GM18951 (cell line): Measurements from ENCODE around the gene STEAP2.

ENCODE experiments used
- POLR2A ChIP-seq: IDR thresholded peaks from 4 replicates; pipeline ENCODE4 v1.6.1; 2011; ENCODE audit warnings: mild to moderate bottlenecking; ENCODE audit not compliant: insufficient read length, insufficient read depth; ENCODE audit errors: extremely low read depth
- in situ Hi-C: fragments of 300-500 bp; cut with MboI; formaldehyde crosslinking; loops from one replicate; pipeline ENCODE4 v1.12.0; 2022; ENCODE audit warnings: low sequenced_read_pairs, mixed read lengths, inconsistent platforms; ENCODE audit not compliant: unreplicated experiment

The STEAP2 gene

DNA sequence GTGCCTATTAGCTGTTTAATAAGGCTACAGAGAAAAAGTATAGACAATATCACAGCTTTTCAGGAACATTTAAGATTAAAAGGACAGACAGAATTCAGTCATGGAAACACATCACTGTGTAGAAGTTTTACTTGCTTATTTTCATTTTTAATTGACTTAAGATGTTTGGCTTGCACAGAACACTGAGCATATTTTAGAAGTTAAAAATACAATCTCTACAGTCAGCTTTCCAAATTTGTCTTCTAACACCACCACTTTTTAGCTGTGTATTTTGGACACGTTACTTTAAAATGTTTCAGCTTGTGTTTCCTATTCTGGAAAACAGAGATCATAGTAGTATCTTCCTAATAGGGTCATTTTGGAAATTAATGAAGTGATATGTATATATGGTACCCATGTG is 45.2 kb downstream of the STEAP2 start:
- in situ Hi-C loops = loop anchor here (25.0 kb wide), 1 partner anchor 156 kb away; the partner anchor contains the start of gene CLDN12
- no peak for TF ChIP-seq POLR2A

- no peak for TF ChIP-seq POLR2A
- in situ Hi-C loops = loop anchor here (25.0 kb wide), 1 partner anchor 151 kb away; the partner anchor contains the start of gene CLDN12
Measured at GRCh38 chr7:90261441-90261840, 49.9 kb downstream of the STEAP2 start.

DNA sequence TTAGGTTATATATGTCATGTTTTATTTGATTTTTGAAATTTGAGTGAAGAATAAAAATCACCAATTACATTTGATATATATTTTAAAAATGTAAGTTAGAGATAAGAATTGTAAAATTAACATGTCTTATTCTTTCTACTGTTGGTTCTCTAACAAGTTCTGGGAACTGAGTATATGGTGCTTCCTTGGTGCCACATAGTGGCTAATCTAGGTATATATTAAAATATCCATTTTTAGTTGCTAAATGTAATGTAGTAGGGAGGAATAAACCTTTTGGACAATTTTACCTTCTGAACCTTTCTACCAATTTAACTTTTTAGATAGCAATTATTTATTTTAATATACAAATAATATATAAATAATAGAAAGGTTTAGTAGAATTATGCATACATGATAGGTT is 50.9 kb downstream of the STEAP2 start:
- in situ Hi-C loops = loop anchor here (25.0 kb wide), 1 partner anchor 150 kb away; the partner anchor contains the start of gene CLDN12
- no peak for TF ChIP-seq POLR2A

- TF ChIP-seq POLR2A = no peak
- in situ Hi-C loops = loop anchor here (25.0 kb wide), 1 partner anchor 145 kb away; the partner anchor contains the start of gene CLDN12
Measured at GRCh38 chr7:90266808-90267207, 55.3 kb downstream of the STEAP2 start.

- no peak for TF ChIP-seq POLR2A
- in situ Hi-C loops = loop anchor here (25.0 kb wide), 1 partner anchor 145 kb away; the partner anchor contains the start of gene CLDN12
Measured at GRCh38 chr7:90267263-90267858, 55.8 kb downstream of the STEAP2 start.

GRCh38 chr7:90269163-90269562 is 57.6 kb downstream of the STEAP2 start:
- in situ Hi-C loops = loop anchor here (25.0 kb wide), 1 partner anchor 143 kb away; the partner anchor contains the start of gene CLDN12
- no peak for TF ChIP-seq POLR2A

DNA sequence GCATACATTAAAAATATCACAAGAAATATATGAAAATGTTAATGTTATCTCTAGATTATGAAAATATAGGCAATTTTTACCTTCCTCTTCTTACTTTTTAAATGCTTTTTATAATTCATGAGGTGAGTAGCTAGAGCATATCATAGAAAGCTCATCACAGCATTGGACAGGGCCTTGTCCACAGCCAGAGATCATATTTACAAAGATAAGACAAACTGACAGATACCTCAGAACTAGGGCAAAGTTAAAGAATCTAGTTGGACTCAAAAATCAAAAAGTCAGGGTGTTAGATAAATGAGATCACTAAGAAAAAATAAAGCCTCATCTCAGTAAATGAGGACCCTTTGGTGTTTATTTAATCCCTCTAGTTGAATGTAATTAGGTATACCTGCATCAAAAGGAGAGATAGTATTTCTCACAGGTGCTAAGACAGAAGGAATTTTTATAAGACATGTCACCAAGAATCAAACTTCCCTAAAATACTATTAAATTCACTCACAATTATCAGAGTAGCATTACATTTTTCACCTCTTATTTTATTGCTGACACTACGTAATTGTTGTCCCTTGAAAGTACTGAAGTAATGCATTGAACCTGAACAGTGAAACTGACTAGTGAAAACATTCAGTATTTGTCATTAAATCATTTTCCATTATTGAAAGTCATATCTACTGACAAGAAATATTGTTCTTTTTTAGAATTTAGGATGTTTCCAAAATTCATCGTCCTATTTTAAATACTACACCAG is 59.1 kb downstream of the STEAP2 start:
- TF ChIP-seq POLR2A = no peak
- in situ Hi-C loops = loop anchor here (25.0 kb wide), 1 partner anchor 142 kb away; the partner anchor contains the start of gene CLDN12

GRCh38 chr7:90271753-90272152 is 60.2 kb downstream of the STEAP2 start:
- in situ Hi-C loops = loop anchor here (25.0 kb wide), 1 partner anchor 141 kb away; the partner anchor contains the start of gene CLDN12
- no peak for TF ChIP-seq POLR2A

DNA sequence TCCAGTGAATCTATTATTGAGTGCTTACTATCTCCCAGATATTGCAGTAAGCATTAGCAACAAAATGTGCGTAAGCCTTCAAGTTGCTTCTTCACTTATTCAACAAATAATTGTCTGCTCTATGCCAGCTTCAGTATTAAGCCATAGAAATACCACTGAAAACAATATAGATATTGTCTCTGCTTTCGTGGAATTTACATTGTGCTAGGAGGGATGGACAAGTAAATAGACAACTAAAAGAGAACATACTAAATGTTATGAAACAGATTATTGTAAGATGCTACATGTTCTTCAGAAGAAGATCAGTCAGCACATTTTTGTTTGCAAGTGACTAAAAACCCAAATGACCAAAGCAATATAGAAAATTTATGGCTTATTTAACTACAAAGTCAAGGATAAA is 60.7 kb downstream of the STEAP2 start:
- in situ Hi-C loops = loop anchor here (25.0 kb wide), 1 partner anchor 140 kb away; the partner anchor contains the start of gene CLDN12

DNA sequence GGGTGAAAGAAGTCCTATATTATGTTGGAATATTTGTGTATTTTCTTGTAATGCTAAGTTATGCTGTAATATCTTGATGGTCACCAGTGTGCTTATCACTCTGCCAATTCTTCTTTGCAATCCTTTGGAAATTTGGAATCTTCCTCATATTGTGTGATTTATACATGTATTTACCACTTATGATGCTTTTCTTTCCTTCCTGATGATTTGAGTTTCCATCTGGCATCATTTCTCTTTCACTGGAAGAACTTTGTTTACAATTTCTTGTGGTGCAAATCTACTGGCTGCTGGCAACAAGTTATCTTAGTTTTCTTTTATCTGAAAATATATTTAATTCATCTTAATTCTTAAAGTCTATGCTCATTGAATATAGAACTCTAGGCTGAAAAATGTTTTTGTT is 62.6 kb downstream of the STEAP2 start:
- in situ Hi-C loops = loop anchor here (25.0 kb wide), 1 partner anchor 138 kb away; the partner anchor contains the start of gene CLDN12
- no peak for TF ChIP-seq POLR2A

More for the DNA sequence above, 60.7 kb downstream of the STEAP2 start:
- TF ChIP-seq POLR2A = no peak

- in situ Hi-C loops = no loop called here
- no peak for TF ChIP-seq POLR2A
Measured at GRCh38 chr7:90276033-90276728, 64.6 kb downstream of the STEAP2 start.
